GM12872 (cell line): ENCODE data around the gene YPEL5.

Experiments
- TF ChIP-seq, protein P1 (sequence below): IDR thresholded peaks from 3 replicates; pipeline ENCODE4 v1.5.1; 2011; ENCODE audit warnings: low read depth, mild to moderate bottlenecking, low read length, moderate library complexity; ENCODE audit not compliant: insufficient read depth

Gene YPEL5

DNA sequence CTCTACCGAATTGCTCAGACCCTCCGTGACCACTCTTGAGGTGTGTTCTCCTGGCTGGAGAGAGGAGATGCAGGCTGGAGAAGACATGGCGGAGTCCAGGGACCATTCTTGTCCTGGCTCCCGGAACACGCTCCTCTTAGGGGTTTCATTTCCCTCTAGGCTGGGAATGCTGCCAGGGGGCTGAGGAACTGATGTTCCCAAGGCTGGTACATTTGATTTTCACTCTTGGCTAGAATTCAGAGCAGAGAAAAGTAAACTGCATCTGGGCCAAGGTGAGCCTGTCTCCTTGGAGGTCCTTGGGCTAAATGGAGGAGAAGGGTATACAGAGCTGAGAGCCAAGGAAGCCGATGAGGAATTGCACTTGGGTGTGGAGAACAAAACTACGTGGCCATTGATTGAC lies 56.3 kb downstream of the YPEL5 start:
- TF ChIP-seq, protein P1, sequence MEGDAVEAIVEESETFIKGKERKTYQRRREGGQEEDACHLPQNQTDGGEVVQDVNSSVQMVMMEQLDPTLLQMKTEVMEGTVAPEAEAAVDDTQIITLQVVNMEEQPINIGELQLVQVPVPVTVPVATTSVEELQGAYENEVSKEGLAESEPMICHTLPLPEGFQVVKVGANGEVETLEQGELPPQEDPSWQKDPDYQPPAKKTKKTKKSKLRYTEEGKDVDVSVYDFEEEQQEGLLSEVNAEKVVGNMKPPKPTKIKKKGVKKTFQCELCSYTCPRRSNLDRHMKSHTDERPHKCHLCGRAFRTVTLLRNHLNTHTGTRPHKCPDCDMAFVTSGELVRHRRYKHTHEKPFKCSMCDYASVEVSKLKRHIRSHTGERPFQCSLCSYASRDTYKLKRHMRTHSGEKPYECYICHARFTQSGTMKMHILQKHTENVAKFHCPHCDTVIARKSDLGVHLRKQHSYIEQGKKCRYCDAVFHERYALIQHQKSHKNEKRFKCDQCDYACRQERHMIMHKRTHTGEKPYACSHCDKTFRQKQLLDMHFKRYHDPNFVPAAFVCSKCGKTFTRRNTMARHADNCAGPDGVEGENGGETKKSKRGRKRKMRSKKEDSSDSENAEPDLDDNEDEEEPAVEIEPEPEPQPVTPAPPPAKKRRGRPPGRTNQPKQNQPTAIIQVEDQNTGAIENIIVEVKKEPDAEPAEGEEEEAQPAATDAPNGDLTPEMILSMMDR: no peak

DNA sequence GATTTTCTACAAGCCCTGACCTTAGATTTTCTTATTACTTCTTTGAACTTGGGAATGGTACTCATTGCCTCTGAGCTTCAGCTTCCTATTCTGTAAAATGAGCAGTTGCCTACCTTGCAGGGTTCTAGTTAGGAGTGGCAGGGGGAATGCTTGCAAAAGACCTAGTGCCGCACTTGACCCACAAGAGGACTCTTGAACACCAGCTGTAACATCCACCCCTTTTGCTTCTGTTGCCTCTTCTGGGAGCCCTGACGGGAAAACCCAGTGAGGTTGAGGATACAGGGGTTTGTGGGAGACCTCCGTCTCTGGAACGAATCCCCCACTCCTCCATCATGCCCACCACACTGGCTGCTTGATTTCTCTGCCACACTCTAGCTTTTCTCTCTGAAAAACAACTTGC lies 57.5 kb downstream of the YPEL5 start:
- TF ChIP-seq, protein P1: no peak

DNA sequence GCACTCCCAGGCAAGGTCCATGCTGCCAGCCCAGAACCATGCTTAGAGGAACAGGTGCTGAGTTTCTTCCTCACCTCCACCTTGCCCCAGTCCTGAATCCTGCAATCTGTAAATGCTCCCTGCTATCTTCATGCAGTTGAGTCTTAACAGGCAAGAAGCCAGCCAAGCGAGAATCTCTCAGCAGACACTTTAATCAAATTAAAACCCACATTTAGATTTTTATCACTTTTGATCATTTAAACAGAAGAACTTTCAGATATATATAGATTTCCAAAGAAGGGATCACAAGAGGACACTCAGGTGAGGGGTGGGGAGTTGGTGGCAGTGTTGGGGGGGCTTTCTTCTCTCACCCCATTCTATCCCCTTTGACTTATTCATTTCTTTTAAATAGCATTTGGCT lies 58.6 kb downstream of the YPEL5 start:
- TF ChIP-seq, protein P1: no peak

DNA sequence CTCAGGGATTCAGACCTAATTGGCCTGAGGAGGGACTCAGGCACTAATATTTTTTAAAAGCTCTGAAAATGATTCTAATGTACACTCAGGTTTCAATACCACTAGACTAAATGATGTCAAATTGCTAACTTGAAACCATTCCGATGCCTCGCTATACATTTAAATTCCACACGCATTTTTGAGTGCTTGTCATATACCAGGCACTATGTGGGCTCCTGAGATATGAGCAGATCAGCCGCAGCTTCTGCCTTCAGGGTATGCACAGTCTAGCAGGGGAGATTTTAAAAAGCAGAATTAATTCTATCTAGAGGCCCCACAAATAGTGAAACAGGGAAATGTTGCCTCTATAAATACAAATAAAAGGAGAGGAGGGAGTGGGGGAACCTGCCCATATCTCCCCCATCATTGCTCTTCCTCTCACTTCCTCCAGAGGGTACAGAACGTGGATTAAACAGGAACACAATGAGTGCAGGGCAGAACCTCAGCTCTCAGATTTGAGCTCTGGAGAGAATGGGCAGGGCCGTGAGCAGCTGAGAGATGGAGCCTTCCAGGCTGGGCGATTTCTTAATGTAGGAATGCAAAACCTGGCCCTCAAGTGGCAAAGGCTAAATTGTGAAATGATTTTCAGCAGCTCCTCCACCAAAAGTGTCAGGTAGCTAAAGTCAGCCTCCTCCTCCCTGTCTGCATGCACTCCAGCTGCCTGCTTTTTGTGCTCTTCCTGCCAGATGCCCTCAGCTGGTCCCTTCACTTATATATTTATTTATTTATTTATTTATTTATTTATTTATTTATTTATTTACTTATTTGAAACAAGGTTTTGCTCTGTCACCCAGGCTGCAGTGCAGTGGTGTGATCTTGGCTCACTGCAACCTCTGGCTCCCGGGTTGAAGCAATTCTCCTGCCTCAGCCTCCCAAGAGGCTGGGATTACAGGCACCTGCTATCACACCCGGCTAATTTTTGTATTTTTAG lies 59.9 kb downstream of the YPEL5 start:
- TF ChIP-seq, protein P1: no peak

DNA sequence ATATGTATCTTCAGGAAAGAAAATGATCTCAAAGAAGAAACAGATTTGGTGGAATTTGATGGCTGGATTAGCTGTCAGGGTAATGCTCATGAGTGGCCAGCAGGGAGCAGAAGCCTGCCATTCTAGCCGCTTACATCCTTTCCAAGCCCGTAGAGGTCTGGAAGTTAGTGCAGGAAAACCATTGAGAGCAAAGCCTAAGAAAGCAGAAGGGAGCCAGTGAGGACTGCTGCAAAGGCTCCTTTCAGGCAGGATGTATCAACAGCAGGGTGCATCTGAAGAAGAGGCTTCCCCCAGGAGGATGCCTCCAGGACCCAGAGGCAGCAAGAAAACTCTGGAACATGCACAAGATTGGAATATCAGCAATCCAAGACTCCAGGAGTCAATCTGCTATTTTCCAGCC lies 61.6 kb downstream of the YPEL5 start:
- TF ChIP-seq, protein P1: peak; percentile 87

DNA sequence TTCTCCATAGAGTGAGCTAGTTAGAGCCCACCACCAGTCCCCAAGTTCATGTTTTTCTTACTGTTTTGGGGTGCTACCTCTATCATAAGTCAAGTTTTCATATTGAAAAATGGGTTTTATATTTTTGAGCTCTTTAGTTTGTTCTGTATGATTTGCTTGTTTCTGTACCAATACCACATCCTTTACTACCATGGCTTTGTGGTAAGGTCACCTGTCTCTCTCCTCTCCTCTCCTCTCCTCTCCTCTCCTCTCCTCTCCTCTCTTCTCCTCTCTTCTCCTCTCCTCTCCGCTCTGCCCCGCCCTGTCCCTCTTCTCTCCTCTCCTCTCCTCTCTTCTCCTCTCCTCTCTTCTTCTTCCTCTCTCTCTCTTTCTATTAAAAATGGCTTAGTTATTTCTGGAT lies 62.4 kb downstream of the YPEL5 start:
- TF ChIP-seq, protein P1: no peak
